Ramos (cell line): ENCODE data around the gene YPEL1.
"Not testable (repeated sequence)": the region's sequence is repeated elsewhere in the genome, so short reads cannot be mapped to it uniquely, and the experiment has no call there.

ENCODE experiments used
- in situ Hi-C: fragments of 300-500 bp; cut with MboI; formaldehyde crosslinking; loops from one replicate; pipeline ENCODE4 v1.14.3; 2022; ENCODE audit warnings: low sequenced_read_pairs; ENCODE audit not compliant: unreplicated experiment

Gene YPEL1

DNA sequence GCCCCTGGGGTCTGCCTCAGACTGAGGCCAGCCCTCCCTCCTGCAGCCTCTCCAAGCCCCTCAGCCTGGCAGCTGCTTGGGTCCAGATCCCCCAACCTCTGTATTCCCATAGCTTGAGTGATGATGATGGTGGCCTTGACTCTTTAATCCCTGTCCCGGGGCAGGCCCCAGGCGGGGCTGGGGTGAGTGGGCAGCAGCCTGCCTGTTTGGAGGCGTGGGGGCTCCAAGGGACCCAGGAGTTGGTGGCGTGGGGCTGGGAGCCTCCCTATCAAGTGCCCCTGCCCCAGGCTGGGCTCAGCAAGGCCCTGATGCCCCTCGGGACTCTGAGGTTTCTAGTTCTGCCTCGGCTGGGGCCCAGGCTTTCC lies 47.3 kb downstream of the YPEL1 start:
- in situ Hi-C loops: no loop called here

DNA sequence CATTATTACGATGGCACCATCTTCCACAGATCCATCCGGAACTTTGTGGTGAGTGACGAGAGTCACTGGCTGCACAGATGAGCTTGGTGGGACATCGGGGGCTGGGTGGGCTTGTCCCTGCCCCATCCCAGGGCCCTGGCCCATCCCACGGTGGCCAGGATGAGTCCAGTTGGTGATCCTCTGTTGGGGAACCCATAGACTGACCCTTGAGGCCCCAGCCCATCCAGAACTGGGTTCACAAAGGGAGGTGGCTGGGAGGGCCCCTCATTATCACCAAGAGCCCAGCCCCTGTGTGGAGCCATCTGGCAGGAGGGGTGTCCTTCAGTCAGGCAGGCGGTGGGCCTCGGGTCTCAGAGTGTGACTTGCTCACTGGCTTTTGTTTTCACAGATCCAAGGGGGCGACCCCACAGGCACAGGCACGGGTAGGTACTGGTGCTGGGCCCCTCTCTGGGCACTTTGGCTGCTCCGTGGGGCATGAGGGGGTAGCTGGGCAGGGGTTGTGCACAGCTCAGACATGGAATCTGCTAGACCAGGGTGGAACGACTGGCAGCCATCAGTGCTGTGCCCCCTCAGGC lies 47.8 kb downstream of the YPEL1 start:
- in situ Hi-C loops: no loop called here

DNA sequence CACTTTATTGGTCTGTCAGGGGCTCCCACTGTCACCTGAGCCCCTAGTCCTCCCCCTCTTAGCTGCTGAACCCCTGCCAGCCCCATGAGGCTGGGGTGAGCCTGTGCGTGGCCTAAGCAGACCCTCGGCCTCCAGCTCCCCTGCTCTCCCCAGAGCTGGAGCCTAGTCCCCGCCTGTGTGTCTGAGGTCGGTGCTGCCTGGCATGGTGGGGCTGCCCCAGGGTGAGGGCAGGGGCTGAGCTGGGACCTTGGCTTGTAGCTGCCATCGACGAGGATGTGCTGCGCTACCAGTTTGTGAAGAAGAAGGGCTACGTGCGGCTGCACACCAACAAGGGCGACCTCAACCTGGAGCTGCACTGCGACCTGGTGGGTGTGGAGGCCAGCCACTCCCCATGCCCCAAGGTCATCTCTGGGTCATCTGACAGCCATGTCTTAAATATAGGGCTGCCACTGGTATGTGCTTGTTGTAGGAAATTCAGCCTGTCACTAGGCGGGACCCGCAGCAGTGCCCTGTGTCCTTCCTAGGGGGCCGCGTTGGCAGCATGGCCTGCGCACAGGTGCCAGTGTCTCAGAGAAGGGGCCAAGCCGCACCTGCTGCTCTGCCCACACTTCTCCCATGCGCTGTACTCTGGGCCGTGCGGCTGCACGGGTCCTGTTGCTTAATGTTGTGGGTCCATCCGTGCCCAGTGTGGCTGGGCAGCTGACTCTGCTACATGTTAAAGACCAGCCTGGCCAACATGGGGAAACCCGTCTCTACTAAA lies 48.8 kb downstream of the YPEL1 start:
- in situ Hi-C loops: no loop called here

DNA sequence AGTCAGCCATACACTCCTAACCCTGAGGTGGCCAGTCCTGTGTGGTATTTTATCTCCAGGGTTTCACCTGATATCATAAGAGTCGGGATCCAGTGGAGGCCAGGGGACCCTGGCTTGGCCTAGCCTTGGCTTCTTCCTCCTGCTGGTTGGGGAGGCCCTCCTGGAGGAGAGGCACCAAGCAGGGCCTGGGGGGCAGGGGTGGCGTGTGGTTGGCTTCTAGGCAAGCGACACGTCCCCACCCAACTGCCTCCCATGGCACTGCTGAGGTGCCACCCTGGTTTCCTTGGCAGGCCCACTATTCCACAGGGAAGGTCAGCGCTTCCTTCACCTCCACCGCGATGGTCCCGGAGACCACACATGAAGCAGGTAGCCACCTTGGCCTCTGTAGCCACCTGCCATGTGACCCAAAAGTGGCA lies 49.4 kb downstream of the YPEL1 start:
- in situ Hi-C loops: no loop called here

DNA sequence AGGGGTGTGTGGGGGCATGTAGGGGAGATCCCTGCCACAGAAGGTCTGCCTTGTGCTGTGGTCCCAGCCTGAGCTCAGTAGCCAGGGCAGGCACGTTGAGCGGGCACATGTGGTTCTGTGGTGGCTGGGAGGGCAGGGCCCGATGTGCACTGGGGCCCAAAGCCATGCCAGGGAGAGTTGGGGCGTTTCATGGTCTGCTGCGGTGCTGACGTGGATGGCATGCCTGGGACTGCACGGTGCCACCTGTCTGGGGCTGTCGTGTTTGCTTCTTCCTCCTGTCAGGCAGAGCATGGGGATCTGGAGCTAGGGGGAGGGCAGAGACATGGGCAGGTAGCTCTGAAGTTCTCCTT lies 50.5 kb downstream of the YPEL1 start:
- in situ Hi-C loops: no loop called here

DNA sequence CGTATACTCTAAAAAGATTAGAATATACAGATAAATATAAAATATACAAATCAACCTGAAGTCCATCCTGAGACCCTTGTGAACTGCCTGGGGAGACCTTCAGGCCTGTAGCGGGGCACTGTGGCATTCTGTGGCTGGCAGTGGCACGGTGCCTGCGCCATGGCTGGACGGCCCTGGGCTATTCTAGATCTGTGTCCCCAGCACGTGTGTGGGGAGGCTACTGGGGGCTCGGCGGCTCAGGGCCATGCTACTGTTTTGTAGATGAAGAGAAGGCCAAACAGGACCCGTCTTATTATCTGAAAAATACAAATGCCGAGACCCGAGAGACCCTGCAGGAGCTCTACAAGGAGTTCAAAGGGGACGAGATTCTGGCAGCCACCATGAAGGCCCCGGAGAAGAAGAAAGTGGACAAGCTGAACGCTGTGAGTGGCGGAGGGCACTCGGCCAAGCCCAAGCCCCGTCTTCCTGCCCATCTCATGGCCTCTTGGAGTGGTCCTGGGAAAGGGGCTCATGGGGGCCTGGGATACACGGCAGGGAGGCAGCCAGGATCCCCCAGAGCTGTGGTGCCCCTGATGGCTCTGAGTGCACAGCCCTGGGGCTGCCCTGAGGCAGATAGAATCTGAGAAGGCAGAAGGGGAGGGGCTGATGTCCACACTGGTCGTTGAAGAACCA lies 51.0 kb downstream of the YPEL1 start:
- in situ Hi-C loops: no loop called here

DNA sequence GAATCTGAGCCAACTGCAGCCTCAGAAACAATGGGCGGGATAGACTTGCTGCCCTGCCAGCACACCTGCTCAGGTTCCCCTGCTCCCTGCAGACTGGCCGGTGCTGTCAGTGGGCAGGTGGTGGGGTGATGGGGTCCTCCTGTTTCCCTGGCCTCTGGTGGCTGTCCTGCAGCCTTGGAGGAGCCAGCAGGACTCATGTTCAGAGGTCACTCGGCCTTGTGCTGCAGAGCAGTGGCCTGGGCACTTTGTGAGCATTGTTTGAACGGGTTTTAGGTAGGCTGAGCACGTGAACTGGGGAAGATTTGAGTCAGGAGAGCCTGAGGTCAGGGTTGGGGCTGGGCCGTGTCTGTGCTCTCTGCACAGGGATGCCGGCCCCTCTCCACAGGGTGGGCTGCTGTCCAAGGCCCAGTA lies 52.2 kb downstream of the YPEL1 start:
- in situ Hi-C loops: no loop called here

DNA sequence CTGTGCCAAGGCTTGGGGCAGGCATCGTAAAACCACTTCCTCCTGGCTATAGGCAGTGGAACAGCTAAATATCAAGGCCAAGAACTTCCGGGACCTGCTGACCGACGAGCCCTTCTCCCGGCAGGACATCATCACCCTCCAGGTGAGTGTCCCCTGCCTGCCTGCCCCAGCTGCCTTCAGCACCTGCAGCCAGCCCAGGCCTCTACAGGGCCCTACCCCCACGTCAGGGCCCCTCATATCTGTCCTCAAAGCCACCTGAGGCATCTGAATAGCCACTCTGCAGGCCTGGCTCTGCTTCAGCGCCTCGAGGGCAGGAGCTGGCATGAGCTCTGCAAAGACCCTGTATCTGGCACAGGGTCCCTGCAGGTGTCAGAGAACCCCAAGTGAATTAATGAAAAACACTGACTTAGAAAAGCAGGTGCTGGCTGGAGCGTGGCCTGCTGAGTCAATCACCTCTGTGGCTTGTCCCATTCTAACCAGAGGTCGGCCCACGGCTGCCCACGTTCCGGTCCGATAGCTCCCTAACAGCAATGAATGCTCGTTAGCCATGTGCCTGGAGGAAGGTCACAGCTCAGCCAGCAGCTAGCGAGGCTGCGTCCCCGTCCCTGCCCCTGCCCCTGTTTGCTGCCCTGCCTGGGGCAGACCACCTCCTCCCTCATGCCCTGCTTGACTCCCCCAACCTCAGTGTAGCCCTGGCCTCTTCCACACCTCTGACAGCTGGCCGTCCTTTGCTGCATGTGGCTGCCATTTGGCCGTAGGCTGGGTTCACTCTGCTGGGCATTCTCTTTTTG lies 53.0 kb downstream of the YPEL1 start:
- in situ Hi-C loops: no loop called here

DNA sequence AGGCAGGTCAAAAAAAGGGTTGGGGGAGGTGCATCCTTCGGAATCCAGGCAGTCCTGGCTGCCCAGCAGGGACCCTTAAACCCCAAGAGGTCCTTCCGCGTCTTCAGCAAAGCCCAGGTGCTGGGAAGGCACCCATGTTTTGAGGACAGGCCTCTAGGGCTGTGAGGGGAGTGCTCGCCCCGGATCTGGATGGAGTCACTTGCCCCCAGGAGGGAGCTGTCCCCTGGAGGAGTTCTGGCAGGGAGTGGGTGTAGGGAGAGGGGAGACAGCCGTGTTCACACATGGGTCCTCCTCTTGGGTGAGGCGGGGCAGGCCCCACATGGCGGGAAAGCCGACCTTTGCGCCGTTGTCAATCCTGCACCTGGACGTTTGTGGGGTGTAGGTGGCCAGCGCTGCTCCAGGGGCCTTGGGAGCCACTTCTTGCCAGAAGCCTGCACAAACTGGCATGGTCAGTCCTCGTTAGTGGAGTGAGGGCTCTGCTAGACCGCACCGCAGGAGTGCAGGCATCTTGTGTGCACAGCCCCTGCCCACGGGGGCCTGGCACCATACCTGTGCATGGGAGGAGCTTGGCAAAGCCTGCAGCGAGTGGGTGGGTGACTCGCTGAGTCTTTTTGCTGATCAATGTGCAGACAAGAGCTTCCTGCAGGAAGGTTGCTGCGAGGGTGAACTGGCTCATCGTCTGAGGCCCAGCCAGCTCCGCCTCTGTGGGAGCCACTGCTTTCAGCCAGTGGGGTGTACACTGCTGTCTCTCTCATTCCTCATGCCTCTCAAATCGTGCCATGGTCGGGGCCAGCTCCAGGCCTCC lies 53.8 kb downstream of the YPEL1 start:
- in situ Hi-C loops: no loop called here

DNA sequence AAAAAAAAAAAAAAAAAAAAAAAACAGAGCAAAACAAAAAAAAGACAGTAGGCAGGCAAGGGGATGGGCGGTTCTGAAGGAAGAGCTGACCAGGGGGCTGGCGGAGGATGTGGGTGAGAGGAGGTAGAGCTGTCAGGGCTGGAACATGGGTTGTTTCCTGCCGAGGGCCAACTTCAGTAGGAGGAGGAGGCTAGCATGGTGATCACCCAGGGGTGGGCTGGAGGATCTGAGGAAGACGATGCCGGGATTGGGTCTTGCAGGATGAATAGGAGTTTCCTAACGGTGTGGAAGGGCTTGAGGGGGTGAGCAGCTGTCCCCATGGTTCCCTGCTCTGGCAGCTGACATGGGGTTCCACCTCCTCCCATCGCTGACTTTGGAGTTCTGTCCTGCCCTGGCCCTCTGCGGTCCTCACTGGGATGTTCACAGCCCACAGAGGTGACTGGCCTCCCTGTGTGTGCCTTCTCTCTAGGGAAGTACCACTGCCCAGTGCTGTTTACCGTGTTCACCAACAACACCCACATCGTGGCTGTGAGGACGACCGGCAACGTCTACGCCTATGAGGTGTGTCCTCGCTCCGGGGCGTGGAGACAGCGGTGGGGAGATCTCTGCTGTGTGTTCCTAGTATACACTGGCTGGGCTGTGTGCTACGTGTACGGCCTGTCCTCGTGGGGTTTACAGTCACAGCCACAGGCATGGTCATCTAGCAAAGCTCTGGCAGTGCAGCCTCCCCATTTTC lies 54.6 kb downstream of the YPEL1 start:
- in situ Hi-C loops: no loop called here

DNA sequence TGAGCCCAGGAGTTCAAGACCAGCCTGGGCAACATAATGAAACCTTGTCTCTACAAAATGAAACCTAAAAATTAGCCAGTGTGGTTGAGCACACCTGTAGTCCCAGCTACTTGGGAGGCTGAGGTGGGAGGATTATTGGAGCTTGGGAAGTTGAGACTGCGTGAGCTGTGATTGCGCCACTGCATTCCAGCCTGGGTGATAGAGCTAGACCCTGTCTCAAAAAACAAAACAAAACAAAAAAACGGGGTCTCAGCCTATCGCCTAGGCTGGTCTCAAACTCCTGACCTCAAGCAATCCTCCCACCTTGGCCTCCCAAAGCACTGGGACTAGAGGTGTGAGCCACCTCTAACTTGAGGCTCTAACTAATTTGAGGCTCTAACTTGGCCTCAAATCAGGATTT lies 56.2 kb downstream of the YPEL1 start:
- in situ Hi-C loops: no loop called here

DNA sequence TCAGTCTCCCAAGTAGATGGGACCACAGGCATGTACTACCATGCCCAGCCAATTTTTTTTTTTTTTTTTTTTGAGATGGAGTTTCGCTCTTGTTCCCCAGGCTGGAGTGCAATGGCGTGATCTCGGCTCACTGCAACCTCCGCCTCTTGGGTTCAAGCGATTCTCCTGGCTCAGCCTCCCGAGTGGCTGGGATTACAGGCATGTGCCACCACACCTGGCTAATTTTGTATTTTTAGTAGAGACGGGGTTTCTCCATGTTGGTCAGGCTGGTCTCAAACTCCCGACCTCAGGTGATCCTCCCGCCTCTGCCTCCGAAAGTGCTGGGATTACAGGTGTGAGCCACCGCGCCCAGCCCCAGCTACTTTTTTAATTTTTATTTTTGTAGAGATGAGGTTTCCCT lies 56.8 kb downstream of the YPEL1 start:
- in situ Hi-C loops: not testable (repeated sequence)

DNA sequence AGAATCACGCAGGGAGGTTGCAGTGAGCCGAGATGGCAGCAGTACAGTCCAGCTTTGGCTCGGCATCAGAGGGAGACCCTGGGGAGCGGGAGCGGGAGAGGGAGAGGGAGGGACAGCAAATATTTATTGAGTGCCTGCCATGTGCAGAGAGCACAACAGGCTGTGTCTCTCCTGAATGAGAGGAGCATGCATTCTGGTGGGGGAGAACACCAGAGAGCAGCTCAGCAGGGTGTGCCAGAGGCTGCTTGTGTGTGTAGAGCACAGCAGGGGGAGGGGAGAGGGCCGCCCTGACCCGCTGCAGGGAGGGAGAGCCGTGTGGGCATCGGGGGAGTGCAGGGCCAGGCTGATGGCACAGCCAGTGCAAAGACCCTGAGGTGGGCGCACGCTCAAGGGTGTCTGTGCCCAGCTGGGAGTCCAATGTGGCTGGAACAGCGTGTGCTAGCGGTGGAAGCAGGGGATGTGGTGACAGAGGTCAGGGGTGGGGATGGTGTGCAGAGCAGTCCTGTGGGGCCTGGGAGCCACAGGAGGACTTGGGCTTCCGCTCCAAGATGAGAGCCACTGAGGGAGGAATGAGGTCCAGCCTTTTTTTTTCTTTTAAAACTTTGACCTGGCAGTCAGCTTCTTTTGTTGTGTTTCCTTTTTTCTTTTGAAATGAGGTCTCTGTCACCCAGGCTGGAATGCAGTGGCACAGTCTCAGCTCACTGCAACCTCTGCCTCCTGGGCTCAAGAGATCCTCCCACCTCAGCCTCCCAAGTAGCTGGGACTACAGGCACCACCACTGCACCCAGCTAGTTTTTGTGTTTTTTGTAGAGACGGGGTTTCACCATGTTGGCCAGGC lies 57.8 kb downstream of the YPEL1 start:
- in situ Hi-C loops: no loop called here

DNA sequence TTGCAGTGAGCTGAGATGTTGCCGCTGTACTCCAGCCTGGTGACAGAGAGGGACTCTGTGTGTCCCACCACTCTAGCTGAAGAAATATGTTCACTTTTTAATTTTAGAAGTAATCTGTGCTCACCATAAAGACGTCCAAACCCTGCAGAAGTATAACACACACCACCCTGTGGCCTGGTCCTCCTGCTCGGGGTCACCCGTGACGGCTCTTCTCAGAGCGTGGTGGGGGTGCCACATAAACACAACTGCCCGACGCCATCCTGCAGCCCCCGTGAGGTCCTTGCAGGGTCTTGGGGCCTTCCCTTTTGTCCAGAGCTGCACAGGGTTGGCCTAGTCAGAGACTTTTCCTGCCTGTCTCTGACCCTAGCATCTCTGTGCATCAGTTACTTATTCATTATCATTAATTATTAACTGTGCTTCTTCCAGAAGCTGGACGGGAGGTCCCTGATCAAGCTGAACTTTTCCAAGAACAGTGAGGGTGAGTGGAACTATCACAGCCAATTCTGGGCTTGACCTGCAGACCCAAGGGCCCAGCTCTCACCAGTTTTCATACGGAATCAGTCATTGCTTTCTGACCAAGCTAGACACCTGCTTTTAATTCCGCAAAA lies 60.9 kb downstream of the YPEL1 start:
- in situ Hi-C loops: no loop called here

DNA sequence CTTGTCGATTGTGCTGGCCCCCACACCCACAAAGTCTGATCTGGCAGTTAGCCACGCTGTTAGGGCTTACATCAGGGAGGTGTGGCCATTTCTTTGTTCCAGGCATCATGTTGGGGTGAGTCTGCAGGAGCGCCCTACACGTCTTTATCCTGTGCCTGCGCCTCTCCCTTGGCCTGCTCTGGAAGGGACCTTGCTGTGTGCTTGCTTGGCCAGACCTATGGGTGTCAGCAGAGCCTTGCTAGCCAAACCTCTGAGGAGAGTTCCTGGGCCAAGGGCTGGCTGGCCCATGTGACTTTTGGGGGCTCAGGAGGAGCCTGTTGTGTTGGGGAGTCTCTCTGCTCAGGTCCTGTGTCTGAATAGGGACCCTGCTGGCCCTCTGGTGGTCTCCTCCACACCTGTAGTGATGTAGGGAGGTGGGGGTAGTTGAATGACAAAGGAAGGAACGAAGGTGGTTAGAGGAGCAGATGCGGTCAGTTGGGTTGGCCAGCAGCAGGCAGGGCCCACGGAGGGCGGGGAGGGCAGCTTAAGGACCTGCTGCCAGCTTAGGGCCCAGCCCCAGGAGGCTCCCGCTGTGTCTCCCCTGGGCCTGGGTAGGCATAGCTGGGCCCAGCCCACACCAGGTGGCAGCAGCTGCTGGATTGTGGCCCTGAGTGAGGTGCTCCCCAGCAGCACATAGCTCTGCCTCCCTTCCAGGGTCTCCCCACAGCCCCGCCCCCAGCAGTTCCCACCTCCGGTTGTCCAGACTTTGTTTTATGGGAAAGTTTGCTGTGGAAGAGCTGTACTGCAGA lies 61.9 kb downstream of the YPEL1 start:
- in situ Hi-C loops: no loop called here

DNA sequence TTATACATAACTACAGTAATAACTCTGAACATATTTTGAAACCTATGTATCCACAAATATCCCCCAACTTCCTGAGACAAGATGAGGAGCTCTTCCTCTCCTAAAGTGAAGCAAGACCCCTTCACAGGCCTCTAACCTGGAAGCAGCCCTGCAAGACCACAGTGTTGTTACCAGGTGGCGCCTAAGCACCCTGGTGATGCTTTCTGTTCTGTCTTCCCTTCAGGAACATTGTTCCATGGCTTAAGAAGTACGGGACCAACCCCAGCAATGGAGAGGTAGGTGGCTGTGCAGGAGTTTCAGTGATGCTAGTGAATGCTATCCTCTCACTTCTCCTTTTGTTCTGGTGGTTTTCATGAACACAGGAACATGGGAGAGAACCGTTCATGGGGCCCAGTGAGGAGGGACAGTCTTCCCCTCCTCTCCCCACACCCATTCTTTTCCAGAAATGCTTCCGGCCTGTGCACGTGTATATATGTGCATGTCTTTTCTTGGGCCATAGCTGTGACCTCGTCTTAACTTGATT lies 63.4 kb downstream of the YPEL1 start:
- in situ Hi-C loops: no loop called here

DNA sequence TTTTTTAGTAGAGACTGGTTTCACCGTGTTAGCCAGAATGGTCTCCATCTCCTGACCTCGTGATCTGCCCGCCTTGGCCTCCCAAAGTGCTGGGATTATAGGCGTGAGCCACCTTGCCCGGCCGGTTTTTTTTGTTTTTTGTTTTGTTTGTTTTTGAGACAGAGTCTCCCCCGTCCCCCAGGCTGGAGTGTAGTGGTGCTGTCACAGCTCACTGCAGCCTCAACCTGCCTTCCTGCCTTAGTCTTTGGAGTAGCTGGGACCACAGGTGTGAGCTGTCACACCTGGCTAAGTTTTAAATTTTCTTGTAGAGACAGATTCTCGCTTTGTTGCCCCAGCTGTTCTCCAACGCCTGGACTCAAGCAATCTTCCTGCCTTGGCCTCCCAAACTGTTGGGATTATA lies 66.6 kb downstream of the YPEL1 start:
- in situ Hi-C loops: no loop called here
